GM18909 (cell line): ENCODE results near the gene TNNC1.

Source experiments
- ATAC-seq: cut with Tn5 transposase; IDR thresholded peaks from one replicate; pipeline ENCODE4 v1.9.1; 2021; ENCODE audit warnings: mild to moderate bottlenecking; ENCODE audit not compliant: unreplicated experiment, poor library complexity

The TNNC1 gene

DNA sequence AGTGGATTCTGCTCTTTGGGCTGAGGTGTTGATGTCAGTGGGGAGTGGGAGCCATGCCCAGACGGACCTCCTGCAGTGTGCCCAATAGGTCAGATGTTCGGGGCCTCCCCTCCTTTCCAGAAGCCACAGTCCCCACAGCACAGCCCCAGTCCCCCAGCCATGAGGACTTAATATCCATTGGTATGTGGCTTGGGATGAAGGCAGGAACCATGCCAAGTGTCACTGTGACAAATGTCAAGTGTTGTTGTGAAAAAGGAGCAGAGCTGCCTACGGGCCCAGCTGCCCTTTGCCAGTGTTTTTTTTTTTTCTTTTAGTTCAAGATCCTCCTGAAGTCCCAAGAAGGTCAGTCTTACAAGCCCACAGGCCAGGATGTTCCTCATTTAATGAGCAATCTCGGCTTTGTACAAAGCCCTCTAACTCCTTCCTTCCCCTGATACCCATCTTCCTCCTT, 21.1 kb downstream of the TNNC1 start:
- ATAC-seq, result no peak

DNA sequence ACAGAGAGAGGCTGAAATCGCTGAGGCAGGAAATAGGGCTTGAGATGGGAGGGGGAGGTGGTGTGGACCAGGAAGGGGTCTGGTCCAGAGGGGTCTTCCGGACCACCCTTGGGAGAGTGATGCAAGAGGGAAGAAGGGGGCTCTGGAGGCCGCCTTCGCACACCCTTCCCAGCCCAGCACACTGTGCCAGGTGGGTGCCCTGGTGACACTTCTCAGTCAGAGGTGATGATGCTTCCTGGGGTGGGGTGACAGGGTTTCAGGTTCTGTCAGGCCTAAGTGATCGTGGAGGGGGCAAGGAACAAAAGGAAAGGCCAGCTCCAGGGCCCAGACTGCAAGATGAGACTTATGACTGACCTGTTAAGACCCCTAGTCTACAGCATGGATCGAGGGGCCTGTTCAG, 21.6 kb downstream of the TNNC1 start:
- no peak for ATAC-seq

DNA sequence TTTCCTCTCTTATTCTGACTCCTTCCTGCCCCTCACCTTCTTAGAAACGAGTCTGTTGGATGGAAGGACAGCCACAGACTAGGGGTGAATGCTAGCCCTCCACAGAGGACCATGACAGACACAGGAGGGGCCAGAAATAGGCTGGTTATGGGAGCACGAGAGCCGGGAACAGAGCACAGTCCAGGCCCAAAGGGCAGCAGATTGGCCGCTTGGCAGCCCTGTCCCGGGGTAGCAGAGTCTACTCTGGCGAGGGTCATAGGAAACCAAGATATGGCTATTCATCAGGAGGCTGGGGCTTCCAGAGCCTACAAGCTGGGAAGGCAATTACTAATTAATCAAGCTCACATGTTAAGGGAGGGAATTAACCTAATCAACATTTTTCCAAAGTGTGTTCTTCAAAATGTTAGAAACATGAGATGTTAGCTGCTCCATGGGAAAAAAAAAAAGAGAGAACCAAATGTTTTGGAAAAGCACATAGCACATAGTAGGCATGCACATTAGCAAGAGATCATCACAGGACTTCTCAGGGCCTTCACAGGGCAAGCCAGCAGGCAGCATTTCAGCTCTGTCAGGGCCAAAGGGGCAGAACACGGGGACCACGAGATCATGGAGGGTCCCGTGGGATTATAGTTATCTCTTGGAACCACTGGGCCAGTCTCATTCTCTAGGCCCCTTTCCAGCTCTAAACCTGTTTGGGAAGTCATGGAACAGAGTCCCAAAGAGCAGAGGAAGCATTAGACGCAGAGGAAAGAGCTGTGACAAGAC, 22.2 kb downstream of the TNNC1 start:
- no peak for ATAC-seq

DNA sequence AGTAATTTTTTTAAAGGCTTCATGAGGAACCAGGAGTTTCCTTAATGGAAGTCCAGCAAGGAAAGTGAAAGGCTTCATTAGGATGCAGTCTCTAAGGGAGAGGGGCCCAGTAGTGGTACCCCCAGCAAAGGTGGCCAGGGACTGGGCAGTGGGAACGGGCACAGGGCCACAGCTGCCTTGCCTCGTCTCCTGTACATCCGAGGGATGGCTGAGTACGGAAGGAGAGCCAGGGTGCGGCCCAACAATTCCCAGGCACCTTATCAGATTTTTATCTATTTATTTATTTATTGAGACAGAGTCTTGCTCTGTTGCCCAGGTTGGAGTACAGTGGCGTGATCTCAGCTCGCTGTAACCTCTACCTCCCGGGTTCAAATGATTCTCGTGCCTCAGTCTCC, 23.4 kb downstream of the TNNC1 start:
- ATAC-seq, result no peak

DNA sequence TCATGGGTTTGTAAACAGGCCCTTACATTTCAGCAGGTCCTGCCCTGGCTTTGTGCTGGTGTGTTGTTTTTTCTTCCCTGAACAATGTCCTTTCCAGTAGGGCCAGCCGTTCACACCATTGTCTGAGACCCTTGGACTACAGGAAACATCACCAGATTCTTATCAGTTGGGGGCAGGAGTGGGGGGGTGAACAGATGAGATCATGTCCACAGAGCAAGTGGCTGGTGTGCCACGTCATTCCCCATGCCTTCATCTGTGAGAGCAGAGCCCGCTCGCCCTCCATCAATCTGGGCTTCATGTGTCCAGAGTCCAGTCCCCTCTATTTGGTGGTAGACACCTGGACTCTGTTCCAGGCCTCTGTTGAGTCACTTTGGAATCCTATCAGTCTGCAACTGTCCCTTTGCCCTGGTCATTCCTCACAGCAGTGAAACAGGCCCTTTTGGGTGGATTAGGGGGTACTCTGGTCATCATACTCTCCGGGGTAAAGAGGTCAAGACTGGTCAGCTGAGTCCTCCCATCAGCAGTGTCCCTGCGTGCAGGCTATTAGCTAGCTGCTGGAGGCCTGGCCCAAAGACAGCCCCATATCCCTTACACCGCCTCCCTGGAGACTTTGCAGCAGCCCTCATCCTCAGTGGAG, 23.9 kb downstream of the TNNC1 start:
- ATAC-seq, result no peak

DNA sequence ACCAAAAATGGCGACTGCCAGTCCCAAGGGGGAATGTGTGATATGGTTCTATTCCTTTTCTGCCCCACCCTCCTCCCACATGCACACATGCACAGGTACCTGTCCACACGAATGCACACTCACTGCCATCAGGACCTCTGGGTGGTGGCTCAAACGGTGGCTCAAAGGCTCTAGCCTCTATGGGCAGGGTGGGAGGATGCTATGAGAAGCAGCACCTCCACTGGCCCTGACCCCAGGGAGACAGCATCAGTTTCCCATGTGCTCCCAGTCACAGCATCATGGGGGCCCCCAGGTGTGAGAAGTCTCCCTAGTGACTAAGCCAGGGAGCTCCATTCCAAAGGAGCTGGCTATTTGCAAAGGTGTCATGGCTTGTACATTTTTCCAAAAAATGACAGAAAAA, 24.8 kb downstream of the TNNC1 start:
- no peak for ATAC-seq

DNA sequence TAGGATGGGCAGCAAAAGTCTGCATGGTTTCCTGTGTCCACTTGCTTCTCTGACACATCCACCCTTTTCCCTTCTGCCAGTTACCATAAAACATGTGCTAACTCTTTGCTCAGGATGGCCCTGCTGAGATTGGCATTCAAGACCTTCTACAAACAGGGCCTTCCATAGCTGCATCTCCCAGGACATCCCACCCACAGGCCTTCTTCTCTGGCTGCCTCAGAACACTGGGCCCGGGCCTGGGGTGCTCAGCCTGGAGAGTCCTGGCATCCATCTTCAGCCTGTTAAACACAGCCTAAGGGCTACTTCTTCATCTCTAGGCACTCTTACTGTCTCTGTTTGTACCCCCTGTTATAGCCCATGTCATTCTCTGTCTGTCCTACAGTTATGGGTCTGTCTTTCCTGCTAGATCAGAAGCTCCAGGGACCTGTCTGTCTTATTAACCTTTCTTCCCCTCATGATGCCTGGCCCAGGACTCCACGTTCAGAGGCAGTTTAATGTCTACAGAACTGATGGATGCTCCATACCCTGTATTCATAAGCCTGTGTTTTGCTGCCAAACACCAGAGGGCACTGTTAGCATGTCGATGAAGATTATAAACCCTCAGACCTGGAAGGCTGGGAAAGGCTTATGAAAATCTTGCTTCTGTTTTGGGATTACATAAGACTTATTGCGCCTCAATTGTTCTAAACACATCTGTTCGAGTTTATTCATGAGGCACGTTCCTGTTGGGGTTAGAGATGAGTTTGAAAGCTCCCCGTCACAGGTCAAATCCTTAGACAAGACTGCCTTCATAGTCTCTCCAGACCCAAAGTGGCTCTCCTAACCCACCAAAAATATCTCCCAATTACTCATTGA, 25.5 kb downstream of the TNNC1 start:
- no peak for ATAC-seq

DNA sequence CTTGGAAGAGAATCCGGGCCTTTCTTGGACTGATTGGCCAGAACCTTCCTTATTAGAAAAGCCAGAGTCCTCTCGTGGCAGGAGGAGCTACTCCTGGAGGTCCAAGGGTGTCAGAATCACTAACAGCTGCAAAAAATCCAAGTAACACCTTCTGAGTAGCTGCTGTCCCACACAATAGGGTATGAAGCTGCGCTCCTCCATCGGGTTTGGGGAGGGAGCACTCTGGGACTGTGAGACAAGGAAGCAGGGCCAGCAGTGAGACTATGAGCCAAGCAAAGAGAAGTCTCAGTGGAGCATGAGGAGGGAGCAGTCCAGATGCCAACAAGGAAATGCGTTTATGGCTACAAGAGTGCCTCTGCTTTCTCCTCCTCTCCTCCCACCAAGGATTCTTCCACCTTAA, 30.7 kb downstream of the TNNC1 start:
- no peak for ATAC-seq

DNA sequence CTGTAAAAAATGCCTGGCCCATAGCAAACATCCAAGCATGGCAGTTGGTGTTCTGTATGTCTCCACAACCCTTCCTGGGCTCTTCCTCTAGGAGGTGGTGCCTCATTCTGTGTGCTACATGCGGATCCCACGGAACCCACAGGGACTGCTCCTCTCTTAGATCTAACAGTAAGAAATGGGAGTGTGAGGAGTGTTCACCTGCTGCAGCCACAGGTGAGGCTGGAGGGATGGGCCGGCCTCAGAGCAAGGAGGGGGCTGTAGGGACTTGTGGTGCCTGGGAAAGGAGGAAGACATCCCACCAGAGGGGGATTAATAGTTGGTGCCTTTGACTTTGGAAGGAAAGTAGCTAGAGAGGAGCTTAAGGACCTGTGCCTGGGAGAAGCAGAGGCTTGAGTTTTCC, 31.2 kb downstream of the TNNC1 start:
- no peak for ATAC-seq

DNA sequence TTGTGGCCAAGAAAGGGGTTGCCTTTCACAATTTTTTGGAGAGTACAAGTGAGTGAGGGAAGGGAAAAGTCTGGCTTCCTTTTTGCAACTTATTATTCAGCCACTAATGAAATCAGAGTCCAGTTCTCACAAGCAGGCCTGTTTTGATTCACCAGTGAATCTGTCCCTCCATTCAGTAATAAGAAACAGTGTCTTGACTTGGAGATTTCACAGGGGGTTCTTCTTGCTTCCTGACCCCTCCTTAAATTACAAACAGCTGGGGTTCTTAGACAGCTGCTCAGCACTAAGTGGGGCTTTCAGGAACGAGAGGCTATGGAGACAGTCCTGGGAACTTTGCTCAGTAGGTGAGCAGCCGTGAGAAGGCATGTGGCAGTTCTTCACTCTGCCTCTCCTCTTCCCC, 33.5 kb downstream of the TNNC1 start:
- ATAC-seq, result no peak

DNA sequence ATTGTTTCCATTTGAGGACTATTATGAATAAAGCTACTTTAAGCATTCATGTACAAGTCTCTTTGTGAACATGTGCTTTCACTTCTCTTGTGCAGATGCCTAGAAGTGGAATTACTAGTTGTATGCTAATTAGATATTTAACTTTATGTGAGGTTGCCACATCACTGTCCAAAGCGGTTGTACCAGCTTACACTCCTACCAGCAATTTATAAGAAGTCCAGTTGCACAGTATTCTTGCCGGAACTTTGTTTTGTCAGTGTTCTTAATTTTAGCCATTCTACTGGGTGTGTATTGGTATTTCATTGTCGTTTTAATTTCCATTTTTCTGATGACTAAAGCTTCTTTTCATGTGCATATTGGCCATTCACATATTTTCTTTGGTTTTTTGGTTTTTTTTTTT, 38.0 kb downstream of the TNNC1 start:
- no peak for ATAC-seq

DNA sequence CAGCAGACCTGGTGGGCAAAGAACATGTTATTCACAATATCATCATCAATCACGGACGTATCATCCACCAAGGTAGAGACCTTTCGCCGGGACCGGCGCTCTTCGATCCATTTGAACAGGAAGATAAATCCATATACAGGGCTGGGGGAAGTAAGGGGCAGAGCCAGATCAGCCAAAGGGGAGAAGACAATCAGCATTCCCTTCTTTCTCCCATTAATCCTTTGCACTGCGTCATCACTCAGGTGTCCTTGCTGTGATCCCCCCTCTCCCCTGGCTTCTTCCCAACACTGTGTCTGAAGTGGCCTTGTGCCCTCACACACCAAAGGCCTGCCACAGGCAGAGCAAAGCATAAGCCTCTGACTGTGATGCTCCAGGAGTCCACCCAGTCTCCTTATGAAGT, 45.4 kb downstream of the TNNC1 start:
- ATAC-seq, result no peak

DNA sequence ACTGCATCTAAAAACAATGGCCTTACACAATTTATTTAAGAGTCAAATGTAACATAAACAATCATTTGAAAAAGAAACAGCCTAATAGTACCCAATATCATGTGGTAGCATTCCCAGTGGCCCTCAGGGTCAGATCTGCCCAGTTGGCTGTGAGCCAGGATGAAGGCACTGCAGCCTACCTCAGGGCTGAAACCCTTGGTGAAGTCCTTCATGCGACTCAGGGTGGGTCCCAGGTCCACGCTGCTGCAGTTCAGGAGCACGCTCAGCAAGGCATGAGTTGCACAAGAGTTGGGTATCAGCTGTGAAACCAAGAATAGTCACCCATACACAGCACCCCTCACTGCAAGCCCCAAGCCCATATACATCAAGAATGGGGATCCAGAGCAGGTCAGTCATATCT, 46.1 kb downstream of the TNNC1 start:
- no peak for ATAC-seq

DNA sequence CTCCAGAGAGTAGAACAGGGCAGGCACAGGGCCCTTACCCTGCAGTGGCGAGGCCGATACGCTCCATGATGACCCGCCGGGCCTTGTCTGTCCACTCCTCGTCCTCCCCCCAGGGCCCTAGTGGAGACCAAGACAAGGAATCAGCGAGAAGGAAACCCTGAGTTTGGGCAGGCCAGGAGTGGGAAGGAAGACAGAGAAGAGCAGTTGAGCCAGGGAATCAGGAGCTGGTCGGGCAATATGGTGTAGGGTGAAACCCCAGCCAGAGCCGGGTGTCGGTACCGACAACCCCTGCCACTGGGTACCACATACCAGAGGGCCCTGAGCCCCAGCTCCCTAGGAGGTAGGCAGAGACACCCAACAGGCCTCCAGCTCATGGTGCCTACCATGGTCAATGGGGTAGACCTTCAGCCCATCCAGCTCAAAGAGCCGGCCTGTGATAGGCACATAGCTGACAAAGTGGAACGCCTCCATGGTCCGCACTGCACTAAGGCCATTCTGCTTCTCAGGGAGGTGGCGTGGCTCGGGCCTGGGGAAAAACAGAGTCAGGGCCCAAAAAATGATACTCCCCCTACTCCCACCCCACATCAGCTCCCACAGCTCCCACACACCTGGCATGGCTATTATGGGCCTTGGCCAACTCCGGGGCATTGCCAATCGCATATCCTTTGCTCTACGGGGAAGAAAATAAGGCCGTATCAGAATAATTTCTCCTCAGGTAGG, 46.9 kb downstream of the TNNC1 start:
- ATAC-seq, result no peak

DNA sequence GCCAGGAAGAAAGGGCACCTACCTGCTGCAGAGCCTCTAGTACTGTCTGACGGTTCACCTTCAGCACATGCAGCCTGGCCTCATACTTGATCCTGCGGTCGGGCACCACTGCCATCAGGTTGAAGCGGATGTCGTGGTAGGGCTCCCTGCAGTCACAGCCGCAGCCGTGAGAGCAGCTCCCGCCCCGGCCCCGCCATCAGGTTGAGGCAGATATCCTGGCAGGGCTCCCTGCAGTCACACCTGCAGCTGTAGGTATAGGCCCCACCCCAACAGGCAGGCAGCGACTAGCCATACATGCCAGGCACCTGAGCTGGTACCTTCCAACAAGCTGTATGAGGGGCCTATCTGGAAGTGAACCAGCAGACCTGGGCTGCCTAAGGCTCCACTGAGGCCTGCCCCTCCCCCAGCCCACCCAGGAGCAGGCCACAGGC, 47.6 kb downstream of the TNNC1 start:
- ATAC-seq, result no peak

DNA sequence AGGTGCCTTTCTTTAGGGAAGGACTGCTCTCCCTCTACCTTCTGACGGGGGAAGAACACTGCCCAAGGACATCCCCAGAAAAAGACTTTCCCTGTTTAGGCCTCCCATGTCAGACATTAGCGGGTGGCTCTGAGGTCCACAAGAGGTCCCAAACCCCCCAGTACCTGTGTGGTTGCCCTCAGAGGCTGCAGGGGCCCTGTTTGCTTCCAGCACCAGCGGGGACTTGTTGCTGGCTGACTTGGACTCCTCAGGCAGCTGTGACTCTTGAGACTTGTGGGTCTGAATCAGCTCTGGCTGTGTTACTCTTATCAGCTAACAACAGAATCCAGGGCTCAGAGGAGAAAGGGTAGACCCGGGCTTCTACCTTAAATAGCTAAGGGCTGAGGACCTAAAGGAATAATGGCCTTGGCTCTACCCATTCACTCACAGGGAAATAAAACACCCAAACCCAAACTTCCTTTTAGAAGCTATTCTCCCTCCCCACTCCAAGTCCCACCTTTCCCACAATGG, 48.2 kb downstream of the TNNC1 start:
- ATAC-seq, result no peak

DNA sequence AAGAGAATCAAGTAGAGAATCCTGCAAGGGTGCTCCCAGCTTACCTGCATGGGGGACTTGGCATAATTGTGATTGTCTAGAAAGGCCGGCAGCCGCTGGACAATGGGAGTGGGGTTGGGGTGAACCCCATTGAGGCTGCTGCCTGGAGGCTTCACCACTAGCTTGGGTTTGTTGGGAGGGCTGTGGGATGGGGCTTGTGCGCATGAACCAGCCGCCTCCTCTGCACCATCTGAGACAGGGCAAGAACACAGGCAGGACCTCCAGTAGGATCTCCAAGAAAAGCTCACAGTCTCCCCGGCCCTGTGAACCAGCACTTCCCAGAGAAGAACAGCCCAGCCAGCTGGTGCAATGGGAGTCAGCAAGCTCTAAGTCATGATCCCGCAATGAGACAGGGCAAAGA, 48.8 kb downstream of the TNNC1 start:
- no peak for ATAC-seq

DNA sequence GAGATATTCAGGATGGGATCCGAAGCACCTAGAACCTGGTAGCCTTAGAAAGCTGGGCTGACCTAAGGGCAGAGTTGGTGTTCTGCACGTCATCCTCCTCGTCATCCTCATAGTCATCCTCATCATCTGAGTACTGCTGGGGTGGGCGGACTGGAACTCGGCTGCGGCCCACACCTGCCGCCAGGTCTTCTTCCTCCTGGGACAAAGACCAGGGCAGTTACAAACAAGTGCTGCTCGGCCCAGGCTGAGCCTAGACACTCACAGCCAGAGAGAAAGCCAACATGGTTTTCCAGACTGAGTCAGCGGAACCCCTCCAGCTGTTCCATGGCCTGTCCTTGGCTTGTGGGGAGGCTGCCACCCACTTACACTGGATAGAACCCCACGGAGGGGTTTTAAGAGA, 49.5 kb downstream of the TNNC1 start:
- ATAC-seq, result no peak

DNA sequence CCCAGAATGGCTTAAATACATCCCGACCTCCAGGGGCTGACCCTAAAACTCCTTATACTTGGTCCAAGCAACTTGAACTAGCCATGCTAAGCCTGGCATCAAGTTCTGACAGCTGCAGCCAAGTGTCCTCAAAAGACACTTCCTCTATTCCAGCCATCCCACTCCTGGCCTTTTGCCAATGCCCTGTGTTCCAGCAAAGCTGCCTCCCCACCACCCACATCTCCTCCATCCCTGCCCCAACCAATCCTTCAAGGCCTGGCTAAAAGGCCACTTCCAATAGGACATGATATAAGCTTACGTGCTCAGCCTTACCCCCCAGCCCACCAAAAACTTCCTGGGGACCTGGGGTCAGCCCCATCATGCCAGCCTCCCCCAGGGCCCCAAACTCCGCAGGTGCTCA, 49.9 kb downstream of the TNNC1 start:
- ATAC-seq, result no peak

DNA sequence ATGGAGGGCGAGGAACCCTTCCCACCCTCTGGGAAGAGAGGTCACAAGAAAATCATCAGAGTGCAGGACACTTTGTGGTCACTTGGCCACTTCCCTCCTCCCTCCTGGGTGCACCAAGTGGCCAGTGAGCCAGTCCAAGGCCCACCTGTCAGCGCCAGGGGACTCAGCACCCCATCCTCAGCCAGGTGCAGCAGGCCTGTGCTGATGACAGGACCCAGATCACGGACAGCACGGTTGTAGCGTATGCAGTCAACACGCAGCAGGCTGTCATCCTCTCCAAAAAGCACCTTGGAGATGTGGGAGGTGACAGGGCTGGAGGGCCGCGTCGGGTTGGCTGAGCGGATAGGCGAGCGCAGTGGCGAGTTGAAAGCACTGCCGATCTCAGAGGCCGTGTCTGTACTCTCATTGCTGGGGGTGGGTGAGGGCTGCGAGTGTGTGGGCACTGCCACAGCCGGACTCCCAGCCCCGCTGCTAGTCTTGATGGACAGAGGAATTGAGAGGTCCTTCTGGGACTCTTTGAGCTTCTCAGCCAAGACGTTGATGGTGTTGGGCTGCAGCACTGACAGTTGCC, 50.5 kb downstream of the TNNC1 start:
- no peak for ATAC-seq
